Measurements from ENCODE around the gene ST3GAL3.

Gene ST3GAL3

GRCh38 chr1:43781574-43781973 lies 74.2 kb downstream of the ST3GAL3 start:
- DNase-seq: no peak
- H3K4me2 ChIP-seq (ENCODE audit: insufficient read depth, low read length): no peak overlapping the region
- H3K4me1 ChIP-seq (ENCODE audit: insufficient read depth, low read length): peaks cover 17% of the 10 kb centered on the region
- TF ChIP-seq EZH2 (IDR thresholded peaks at IDR 0.05; ENCODE audit: borderline replicate concordance, low read depth, low read length, severe bottlenecking) (no peak), CTCF (IDR thresholded peaks at IDR 0.05; ENCODE audit: borderline replicate concordance, extremely low read depth, low read length, poor library complexity, severe bottlenecking) (no peak)
- H3K4me3 ChIP-seq (ENCODE audit: low read depth in 1 of 2, low read length in 2 of 2): no peak overlapping the region
- no peak overlapping the region for H3K27ac ChIP-seq (ENCODE audit: low read length)
- H3K9me3 ChIP-seq (ENCODE audit: insufficient read depth, low read length, severe bottlenecking): no peaks in the 10 kb centered on the region
- H3K27me3 ChIP-seq (ENCODE audit: insufficient read depth, low read length, poor library complexity): no peaks in the 10 kb centered on the region
- no peak for ATAC-seq (ENCODE audit: insufficient read depth, low read depth)
- no peak overlapping the region for H3K9ac ChIP-seq (ENCODE audit: low read depth, low read length)
- H3K79me2 ChIP-seq (ENCODE audit: insufficient read depth, low read length): no peaks in the 10 kb centered on the region
- H2AFZ ChIP-seq (ENCODE audit: low read depth, low read length): no peak overlapping the region
- H4K20me1 ChIP-seq (ENCODE audit: insufficient read depth, low read length): no peaks in the 10 kb centered on the region
- no peaks in the 10 kb centered on the region for H3K36me3 ChIP-seq (ENCODE audit: insufficient read depth, low read length)

- H3K36me3 ChIP-seq (ENCODE audit: insufficient read depth, low read length): no peaks in the 10 kb centered on the region
- ATAC-seq (ENCODE audit: insufficient read depth, low read depth) (no peak), DNase-seq (no peak)
- H2AFZ ChIP-seq (ENCODE audit: low read depth, low read length): no peak overlapping the region
- no peaks in the 10 kb centered on the region for H3K27me3 ChIP-seq (ENCODE audit: insufficient read depth, low read length, poor library complexity)
- no peak for TF ChIP-seq EZH2 (IDR thresholded peaks at IDR 0.05; ENCODE audit: borderline replicate concordance, low read depth, low read length, severe bottlenecking)
- no peak for TF ChIP-seq CTCF (IDR thresholded peaks at IDR 0.05; ENCODE audit: borderline replicate concordance, extremely low read depth, low read length, poor library complexity, severe bottlenecking)
- H3K4me3 ChIP-seq (ENCODE audit: low read depth in 1 of 2, low read length in 2 of 2): no peak overlapping the region
- H3K27ac ChIP-seq (ENCODE audit: low read length): no peak overlapping the region
- no peaks in the 10 kb centered on the region for H4K20me1 ChIP-seq (ENCODE audit: insufficient read depth, low read length)
- no peak overlapping the region for H3K4me2 ChIP-seq (ENCODE audit: insufficient read depth, low read length)
- no peaks in the 10 kb centered on the region for H3K79me2 ChIP-seq (ENCODE audit: insufficient read depth, low read length)
- H3K4me1 ChIP-seq (ENCODE audit: insufficient read depth, low read length): peaks cover 17% of the 10 kb centered on the region
- H3K9me3 ChIP-seq (ENCODE audit: insufficient read depth, low read length, severe bottlenecking): no peaks in the 10 kb centered on the region
- H3K9ac ChIP-seq (ENCODE audit: low read depth, low read length): no peak overlapping the region
Measured at GRCh38 chr1:43783096-43783670, 75.8 kb downstream of the ST3GAL3 start.

GRCh38 chr1:43783671-43784205 lies 76.4 kb downstream of the ST3GAL3 start:
- no peaks in the 10 kb centered on the region for H3K79me2 ChIP-seq (ENCODE audit: insufficient read depth, low read length)
- no peaks in the 10 kb centered on the region for H3K36me3 ChIP-seq (ENCODE audit: insufficient read depth, low read length)
- ATAC-seq (ENCODE audit: insufficient read depth, low read depth) (no peak), DNase-seq (no peak)
- H3K27me3 ChIP-seq (ENCODE audit: insufficient read depth, low read length, poor library complexity): no peaks in the 10 kb centered on the region
- no peak overlapping the region for H3K4me3 ChIP-seq (ENCODE audit: low read depth in 1 of 2, low read length in 2 of 2)
- TF ChIP-seq EZH2 (IDR thresholded peaks at IDR 0.05; ENCODE audit: borderline replicate concordance, low read depth, low read length, severe bottlenecking) (no peak), CTCF (IDR thresholded peaks at IDR 0.05; ENCODE audit: borderline replicate concordance, extremely low read depth, low read length, poor library complexity, severe bottlenecking) (no peak)
- no peak overlapping the region for H2AFZ ChIP-seq (ENCODE audit: low read depth, low read length)
- no peaks in the 10 kb centered on the region for H3K9me3 ChIP-seq (ENCODE audit: insufficient read depth, low read length, severe bottlenecking)
- no peak overlapping the region for H3K4me2 ChIP-seq (ENCODE audit: insufficient read depth, low read length)
- no peak overlapping the region for H3K9ac ChIP-seq (ENCODE audit: low read depth, low read length)
- no peak overlapping the region for H3K27ac ChIP-seq (ENCODE audit: low read length)
- peaks cover 22% of the 10 kb centered on the region for H3K4me1 ChIP-seq (ENCODE audit: insufficient read depth, low read length)
- H4K20me1 ChIP-seq (ENCODE audit: insufficient read depth, low read length): no peaks in the 10 kb centered on the region

All from DND-41 (cell line).